SK-MEL-5 (cell line): ENCODE data around the gene C11orf98. TPM values are rescaled to one million over a fixed set of nuclear protein-coding genes. Genes with fewer than 3 reads are reported as not detected.
"Not testable (repeated sequence)": the region's sequence is repeated elsewhere in the genome, so short reads cannot be mapped to it uniquely, and the experiment has no call there.

ENCODE experiments used
- DNase-seq: peaks from one replicate; pipeline ENCODE4 v3.0.0-alpha.2; 2016; ENCODE audit warnings: low read depth, low spot score
- in situ Hi-C: cut with HindIII; loops from 2 replicates; pipeline ENCODE4 v1.10.0; 2016; ENCODE audit warnings: low sequenced_read_pairs, high pct_unique_total_duplicates, low pct_unique_long_range_greater_than_20kb
- total RNA-seq: library from RNA; depleted of rRNA; stranded (reverse); fragments of >200 nt; shearing (Covaris generic); gene quantifications from 2 replicates; pipeline ENCODE4 v1.2.3, GENCODE V29; 2014

The C11orf98 gene
- total RNA-seq, 1 experiment from 2014 or later, result 48.5 TPM

DNA sequence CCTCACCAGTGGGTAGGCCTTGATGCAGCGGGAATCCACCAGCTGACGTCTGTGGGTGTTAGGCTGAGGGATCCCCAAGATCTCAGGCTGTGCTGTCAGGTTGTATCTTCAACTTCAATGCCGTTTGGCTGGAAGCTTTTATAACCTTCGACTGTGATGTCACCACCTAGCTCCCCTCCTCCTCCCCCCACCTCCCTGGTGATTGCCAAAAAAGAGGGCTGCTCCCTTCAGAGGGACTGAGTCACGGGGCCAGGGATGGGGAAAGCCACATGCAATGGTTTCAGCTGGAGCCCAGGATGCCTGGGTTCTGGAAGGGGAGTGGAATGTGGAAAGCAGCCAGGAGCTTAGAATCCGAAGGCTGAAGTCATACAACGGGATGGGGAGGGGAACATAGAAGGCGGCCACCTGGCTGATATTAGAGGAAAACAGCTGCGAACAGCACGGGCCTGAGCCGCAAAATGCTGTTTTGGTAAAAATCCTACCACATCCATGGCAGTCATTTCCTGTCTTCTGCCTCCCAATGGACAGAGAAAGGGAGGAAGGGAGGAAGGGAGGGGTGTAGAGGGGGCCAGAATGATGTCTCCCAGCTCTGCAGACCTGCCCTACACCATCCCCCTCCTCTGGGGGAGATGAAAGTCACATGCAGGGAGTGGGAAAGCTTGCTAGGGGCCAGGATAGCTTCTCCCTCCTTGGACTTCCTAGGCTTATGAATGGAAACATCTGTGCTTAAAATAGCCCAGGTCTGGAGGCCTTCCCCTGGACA is 24.6 kb upstream of the C11orf98 start, which contains the start of gene LRRN4CL:
LRRN4CL (minus strand) TSS at position 110 of the 763 bp plus-strand sequence. CDS start 1,022 bp downstream, outside the sequence.
- DNase-seq, result peak; percentile 47
- in situ Hi-C loops, result no loop called here

DNA sequence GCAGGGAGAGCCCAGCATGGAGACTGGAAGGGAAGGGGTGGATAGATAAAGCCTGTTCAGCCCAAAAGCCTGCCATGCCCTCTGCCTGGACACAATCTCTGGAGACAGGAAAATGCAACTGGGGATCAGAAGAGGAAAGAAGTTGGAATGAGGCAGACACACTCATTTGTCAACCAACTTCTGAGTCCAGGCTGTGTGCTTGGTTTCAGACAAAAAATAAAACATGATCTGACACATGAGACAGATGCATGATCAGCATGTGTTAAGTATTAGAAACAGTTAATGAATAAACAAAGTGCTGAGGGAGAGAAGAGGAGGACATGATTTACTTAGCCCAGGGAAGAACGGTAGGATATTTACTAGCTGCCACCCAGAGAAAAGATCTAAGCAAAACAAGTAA is 23.5 kb upstream of the C11orf98 start:
- in situ Hi-C loops, result no loop called here
- DNase-seq, result no peak

DNA sequence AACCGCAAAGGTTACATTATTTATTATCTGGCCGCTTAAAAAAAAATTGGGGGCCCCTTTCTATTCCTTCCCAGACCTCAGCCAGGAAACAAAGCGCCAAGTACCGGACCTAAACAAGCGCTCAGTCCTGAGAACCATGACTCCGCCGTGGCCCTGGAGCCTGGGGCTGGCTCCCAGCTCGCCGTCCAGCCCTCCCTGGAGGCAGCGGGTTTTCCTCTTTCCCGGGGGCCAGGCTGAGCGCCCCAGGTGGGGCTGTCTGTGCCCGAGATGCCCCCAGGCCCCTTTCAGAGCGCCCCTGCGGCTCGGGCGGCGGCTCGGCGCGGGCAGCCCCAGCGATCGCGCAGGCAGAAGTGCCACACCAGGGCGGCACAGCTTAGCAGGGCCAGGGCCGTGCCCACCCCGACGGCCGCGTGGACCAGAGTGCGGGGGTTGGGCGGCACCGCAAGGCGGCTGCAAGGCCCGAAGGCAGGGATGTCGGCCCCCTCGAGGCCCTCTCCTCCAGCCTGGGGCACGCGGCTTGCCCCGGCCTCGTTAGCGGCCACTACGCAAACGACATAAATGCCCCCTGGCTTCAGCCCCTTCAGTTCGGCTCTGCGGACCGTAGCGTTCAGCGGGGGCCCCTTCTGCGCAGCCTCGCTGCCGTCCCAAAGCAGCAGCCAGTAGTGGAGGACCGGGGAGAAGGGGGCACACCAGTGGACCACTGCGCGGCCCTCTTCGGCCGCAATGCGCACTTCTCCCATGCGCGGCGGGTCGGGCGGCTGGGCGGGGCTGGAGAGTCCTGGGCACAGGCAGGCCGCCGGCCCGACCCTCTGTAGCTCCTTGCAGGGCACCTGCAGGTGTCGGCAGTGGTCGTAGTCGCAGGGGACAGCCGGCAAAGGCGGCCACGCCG is 22.7 kb upstream of the C11orf98 start:
- in situ Hi-C loops, result no loop called here
- DNase-seq, result no peak

DNA sequence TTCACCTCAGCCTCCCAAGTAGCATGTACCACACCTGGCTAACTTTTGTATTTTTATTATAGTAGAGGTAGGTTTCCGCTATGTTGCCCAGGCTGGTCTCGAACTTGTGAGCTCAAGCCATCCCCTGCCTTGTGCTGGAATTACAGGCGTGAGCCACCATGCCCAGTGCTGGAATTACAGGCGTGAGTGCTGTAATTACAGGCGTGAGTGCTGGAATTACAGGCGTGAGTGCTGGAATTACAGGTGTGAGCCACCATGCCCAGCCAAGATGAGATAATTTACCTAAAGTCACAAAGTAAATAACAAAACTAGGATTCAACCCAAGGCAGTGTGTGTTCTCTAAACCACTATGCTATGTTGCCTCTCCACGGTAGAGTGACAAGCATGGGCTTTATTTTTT is 17.5 kb upstream of the C11orf98 start:
- in situ Hi-C loops, result no loop called here
- no peak for DNase-seq

DNA sequence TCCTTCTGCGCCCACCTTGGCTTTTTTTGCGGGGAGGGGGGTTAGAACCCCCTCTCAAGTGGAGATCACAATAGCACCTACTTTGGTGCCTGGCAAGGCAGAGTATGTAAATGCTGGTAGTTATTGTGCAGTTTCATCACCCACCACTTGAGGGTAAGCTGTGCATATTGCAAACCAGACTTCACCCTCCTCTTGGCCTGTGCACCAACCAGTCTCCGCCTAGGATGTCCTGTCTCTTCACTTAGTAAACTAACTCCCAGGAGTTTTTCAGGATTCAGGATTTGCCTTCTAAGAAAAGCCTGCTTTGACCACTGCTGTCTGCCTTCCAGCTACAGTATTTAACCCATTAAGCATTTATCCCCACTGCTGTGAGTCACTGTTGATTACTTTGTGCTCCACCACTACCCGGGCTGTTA is 15.8 kb upstream of the C11orf98 start:
- in situ Hi-C loops, result no loop called here
- peak; percentile 84 for DNase-seq

DNA sequence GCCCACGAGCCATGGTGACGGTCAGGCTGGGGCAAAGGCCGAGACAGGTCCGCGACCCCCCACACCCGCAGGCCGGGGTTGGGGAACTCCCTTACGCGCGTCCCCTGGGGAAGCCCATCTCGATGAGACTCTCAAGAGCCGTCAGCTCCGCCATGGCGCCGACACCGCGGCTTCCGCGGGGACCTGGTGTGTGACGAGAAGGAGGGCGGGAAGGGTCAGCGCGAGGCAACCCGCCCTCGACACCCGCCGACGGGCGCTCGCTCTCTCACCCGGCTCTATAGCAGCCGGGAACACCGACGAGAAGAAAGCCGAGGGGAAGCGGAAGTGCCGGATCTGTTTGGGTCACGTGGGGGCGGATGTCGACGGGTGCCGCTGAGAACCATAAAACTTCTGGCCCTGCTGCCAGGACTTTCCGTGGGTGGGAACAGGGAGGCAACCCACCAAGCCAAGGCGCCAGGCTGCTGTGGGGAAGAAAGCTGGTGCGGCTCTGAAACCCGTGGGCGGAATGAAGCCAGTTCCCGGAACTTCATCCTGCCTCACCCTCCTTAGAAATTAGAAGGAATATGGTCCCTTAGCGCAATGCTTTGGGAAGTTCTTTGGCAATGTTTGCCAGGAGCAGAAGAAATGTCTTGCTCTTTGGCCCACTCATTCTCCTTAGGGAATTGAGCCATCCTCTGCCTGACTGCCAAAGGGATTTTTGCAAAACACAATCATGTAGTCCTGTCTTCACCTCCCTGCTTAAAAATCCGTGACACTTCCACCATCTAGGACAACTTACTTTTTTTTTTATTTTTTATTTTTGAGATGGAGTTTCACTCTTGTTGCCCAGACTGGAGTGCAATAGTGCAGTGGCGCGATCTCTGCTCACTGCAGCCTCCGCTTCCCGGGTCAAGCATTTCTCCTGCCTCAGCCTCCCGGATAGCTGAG is 14.0 kb upstream of the C11orf98 start, which contains the start of gene UBXN1:
UBXN1 (minus strand) TSS at position 304 of the 927 bp plus-strand sequence; CDS start at position 154, 150 bp downstream.
- in situ Hi-C loops, result no loop called here
- DNase-seq, result peak; percentile 88

DNA sequence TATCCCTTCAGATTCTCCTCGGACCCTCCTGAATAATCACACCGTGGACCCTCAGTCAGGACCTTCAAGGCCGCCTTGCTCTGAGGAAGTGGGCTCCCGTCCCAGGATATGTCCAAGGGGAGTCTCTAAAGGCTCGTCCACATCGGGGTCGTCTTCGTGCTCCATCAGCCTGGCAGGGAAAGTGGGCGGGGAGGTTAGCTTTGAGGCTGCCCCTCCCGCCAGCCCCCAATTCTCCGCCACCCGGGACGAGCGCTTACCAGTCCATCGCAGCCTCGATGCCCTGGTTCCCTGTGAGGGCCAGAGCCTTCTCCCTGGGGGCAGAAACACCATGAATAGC is 13.4 kb upstream of the C11orf98 start:
- DNase-seq, result no peak
- in situ Hi-C loops, result no loop called here

DNA sequence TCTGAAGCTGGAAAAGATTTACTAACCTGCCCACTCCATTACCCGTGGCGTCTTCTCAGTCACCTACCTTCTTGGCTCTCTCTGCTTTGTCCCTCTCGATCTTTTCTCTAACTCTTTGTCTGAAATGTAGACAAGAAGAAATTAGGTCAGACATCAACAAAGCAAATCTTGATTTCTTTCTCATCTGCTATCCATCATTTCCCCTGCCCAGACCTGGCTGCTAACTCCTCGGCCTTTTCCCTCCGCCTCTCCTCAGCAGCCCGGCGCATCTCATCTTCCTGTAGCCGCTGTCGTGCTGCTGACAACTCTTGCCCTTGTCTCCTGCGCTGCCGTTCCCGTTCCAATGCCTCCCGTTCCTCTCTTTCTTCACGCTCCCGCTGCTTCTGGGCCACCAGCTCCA is 12.7 kb upstream of the C11orf98 start:
- in situ Hi-C loops, result no loop called here
- no peak for DNase-seq

DNA sequence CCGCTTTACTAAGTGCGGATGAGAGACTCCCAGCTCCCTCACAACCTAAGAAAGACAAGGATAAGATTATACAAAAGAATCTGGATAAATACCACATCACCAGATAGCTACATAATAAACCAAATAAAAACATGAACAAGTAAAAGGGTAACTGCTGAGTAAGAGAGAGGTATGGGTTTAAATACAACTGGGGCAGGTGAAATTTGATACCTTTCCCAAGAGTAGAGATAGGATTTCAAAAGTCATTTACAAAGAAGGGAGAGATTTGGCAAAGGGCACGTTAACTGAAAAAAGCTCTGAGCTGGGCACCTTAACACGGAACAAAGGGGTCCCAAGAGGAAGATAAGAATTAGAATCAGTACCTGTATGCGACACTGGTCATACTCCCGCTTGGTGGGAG is 12.1 kb upstream of the C11orf98 start:
- in situ Hi-C loops, result no loop called here
- no peak for DNase-seq

DNA sequence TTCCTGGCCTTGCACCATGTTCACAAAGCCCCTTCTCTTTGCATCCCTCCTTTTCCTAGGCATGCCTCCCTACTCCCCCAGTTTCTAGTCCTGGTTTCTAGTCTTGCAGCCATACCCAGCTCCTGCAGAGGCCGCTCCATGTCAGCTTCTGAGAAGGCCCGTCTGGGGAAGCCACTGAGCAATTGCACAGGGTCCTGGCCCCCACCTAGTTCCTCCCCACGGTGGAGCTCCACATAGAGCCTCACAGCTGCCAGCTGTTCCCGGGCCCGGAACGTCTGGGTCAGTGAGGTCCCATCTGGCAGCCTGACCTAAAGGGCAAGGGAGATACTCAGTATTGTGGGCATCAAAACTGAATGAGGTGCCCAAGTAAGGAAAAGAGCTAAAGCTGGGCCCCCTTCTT is 11.7 kb upstream of the C11orf98 start:
- in situ Hi-C loops, result no loop called here

DNA sequence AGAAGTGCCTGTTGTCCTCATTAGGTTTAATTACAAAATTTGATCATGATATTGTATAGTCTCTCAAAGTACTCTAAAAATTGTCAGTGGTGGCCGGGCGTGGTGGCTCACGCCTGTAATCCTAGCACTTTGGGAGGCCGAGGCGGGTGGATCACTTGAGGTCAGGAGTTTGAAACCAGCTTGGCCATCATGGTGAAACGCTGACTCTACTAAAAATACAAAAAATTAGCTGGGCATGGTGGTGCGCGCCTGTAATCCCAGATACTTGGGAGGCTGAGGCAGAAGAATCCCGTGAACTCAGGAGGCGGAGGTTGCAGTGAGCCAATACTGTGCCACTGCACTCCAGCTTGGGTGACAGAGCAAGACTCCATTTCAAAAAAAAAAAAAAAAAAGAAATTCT is 10.4 kb upstream of the C11orf98 start:
- DNase-seq, in situ Hi-C loops: not testable (repeated sequence)

More for the DNA sequence above, 11.7 kb upstream of the C11orf98 start:
- DNase-seq, result no peak

DNA sequence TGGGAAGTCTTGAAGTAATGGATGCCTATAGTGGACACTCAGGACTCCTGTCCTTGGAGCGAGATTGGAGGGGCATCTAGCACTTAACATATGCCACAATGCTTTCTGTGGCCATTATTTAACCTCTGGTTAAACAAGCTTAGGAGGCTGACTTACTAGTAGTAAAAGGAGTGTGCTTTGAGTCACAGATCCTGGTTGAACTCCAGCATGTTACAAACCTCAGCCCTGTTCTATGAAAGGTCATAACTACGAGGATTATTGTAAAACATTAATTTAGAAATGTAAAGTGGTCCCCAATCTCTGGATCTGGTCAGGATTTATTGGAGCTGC is 8.2 kb upstream of the C11orf98 start:
- in situ Hi-C loops, result no loop called here
- DNase-seq, result no peak

DNA sequence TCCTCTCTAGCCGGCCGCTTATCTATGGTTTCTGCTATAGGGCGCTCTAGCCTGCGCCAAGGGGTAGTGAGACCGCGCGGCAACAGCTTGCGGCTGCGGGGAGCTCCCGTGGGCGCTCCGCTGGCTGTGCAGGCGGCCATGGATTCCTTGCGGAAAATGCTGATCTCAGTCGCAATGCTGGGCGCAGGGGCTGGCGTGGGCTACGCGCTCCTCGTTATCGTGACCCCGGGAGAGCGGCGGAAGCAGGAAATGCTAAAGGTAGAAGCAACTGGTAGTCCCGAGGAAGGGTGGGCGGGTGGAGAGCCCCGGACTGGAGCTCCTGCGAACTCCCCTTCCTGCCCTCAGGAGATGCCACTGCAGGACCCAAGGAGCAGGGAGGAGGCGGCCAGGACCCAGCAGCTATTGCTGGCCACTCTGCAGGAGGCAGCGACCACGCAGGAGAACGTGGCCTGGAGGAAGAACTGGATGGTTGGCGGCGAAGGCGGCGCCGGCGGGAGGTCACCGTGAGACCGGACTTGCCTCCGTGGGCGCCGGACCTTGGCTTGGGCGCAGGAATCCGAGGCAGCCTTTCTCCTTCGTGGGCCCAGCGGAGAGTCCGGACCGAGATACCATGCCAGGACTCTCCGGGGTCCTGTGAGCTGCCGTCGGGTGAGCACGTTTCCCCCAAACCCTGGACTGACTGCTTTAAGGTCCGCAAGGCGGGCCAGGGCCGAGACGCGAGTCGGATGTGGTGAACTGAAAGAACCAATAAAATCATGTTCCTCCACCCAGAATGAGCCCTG is 6.8 kb upstream of the C11orf98 start, which contains the start of the genes LBHD1 and UQCC3:
LBHD1 (minus strand) TSS at position 660 of the 782 bp plus-strand sequence. CDS start 2,236 bp downstream, outside the sequence.
UQCC3 (plus strand) TSS at position 66 of the 782 bp plus-strand sequence; CDS start at position 139, 73 bp downstream.
- DNase-seq, result peak; percentile 74
- in situ Hi-C loops, result no loop called here

DNA sequence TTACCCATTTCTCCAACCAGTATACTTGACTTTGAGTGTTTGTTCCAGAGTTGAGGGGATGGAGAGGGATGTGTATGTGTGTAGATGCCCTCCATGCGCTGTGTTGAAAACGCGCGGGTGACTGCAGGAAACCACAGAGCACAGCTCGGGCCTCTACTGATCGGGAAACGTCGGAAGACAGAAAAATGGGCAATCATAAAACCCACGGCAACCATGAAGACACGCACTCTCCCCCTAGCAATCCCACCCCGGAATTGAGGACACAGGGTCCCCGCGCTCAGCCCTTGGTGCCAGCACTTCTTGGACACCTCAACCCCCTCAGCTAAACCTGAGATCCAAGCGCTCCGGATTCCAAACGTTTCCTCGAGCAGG is 6.2 kb upstream of the C11orf98 start:
- in situ Hi-C loops, result no loop called here
- DNase-seq, result peak; percentile 23

DNA sequence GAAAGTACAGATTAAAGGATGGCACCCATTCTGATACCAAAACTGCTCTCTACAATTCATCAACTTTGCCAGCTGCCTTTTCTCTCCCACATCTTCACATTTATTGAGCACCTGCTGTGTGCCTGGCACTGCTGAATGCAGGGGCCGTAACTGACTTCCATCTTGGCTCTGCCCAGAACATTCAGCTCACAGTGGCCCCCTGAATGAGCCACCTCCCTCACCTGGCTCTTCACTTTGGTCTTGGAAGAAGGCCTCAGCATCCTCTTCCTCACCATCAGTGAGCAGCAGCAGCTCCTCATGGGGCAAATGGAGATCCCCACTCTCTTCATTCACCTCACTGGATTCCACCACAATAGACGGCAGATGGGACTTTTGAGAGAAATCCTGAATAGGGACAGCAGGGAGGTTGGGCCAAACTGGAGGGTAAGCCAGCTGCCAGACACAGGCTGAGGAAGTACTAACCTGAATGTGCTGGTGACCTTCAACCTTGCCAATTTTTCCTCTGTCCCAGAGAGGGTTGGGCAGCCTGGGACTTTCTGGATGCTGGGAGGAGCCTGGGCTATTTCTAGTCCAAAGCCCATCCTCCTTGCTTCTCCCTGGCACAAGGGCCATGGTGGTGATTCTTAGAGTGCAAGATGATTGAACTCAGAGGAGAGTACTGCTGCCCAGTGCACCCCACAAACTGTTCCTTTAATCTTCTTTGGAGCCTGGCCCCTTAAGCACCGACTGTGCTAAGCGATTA is 4.6 kb upstream of the C11orf98 start:
- in situ Hi-C loops, result no loop called here

DNA sequence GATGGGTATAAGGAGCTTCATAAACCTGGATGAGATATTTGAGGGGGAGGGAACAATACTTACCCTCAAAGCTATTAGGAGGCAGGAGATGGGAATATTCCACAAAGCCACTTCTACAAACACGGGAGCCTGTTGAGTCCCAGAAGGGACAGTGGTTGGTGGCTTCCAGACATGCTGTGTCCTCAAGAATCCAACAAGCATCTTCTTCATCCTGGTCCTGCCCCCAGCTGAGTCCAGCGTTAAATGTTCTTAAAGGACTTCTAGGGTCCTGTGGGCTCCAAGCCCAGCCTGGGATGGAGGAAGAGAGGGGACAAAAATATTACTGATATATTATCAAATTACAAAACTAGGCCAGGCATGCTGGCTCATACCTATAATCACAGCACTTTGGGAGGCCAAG is 2.5 kb upstream of the C11orf98 start:
- no peak for DNase-seq
- in situ Hi-C loops, result no loop called here

More for the DNA sequence above, 4.6 kb upstream of the C11orf98 start:
- DNase-seq, result no peak
